Measurements from ENCODE around the gene ELK4. TPM values are rescaled to one million over a fixed set of nuclear protein-coding genes. Genes with fewer than 3 reads are reported as not detected.
"Not testable (repeated sequence)": the region's sequence is repeated elsewhere in the genome, so short reads cannot be mapped to it uniquely, and the experiment has no call there.

ELK4 gene
- total and polyA plus RNA-seq, 10 donors = 8.5 to 109 (median 53.5) TPM

DNA sequence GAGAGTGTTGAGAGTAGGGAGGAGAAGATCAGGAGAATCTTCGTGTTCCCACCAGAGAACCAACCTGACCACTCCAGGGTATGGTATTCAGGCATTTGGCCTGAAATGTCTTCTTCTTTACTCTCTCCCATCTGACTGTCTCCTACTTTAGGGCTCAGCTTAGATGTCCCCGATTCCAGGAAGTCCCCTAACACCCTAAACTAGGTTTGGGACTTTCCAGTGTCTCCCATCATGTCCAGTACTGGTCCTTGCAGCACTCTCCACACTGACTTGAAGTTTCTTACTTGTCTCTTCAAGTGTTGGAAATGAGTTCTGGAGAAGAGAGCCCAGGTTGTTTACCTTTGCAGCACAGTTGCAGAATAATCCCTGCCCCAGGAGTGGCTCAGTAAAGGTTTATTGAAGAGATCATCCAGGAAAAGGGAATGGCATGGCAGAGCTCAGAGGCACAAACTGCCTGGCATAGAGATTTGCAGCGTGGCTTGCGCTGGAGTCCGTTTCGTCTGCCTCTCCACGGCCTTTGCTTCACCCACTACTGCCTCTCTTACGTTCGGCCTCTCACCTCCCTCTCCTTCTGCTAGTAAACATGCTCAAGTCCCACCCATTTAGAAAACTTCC is 6.2 kb upstream of the ELK4 start:
- no peak overlapping the region for H3K27ac ChIP-seq
- H3K4me3 ChIP-seq = no peak overlapping the region
- intact Hi-C loops (cut with DNase I; ENCODE audit: low total_unique reads) = no loop called here
- DNase-seq = no peak
- TF ChIP-seq POLR2A (IDR thresholded peaks at IDR 0.05) (no peak), POLR2AphosphoS5 (IDR thresholded peaks at IDR 0.05) (no peak)
- TF ChIP-seq, protein P1, sequence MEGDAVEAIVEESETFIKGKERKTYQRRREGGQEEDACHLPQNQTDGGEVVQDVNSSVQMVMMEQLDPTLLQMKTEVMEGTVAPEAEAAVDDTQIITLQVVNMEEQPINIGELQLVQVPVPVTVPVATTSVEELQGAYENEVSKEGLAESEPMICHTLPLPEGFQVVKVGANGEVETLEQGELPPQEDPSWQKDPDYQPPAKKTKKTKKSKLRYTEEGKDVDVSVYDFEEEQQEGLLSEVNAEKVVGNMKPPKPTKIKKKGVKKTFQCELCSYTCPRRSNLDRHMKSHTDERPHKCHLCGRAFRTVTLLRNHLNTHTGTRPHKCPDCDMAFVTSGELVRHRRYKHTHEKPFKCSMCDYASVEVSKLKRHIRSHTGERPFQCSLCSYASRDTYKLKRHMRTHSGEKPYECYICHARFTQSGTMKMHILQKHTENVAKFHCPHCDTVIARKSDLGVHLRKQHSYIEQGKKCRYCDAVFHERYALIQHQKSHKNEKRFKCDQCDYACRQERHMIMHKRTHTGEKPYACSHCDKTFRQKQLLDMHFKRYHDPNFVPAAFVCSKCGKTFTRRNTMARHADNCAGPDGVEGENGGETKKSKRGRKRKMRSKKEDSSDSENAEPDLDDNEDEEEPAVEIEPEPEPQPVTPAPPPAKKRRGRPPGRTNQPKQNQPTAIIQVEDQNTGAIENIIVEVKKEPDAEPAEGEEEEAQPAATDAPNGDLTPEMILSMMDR (IDR thresholded peaks at IDR 0.05 in 8 of 11, conservative IDR thresholded peaks at IDR 0.05 in 3 of 11) = no peak
- 86 to 90% (median 89%) methylated on average over 9 of the region's 9 CpGs for WGBS, 5 donors
- H3K36me3 ChIP-seq = no peaks in the 10 kb centered on the region
- peaks cover 0 to 4% (median 0%) of the 10 kb centered on the region in 6 donors for H3K4me1 ChIP-seq
- H3K9me3 ChIP-seq = no peaks in the 10 kb centered on the region
- H3K27me3 ChIP-seq (replicated peaks in 1 of 7) = no peaks in the 10 kb centered on the region

DNA sequence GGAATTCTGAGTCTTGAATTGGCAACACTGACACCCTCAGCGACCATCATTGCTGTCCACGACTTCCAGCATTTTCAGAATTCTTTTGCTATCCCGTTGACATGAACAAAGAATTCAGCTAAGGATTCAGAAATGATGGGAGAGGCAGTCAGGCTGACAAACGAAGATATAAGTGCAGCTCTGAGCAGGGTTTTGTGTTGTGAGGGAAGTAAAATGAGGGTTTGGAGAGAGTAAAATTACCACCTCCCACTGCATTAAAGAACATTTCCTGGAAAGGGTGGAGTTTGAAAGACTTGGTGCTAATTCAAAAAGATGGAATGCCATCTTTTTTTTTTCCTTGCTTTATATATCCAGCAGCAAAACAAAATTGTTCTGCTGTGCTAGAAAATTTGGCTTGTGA is 4.9 kb upstream of the ELK4 start:
- H3K27me3 ChIP-seq (replicated peaks in 1 of 7) = no peaks in the 10 kb centered on the region
- intact Hi-C loops (cut with DNase I; ENCODE audit: low total_unique reads) = no loop called here
- no peak overlapping the region for H3K4me3 ChIP-seq
- H3K27ac ChIP-seq = peak overlapping the region in 1 of 8 donors; percentile 6
- H3K9me3 ChIP-seq = no peaks in the 10 kb centered on the region
- no peak for DNase-seq
- 46 to 58% (median 57%) methylated on average over 4 of the region's 4 CpGs for WGBS, 5 donors
- H3K4me1 ChIP-seq = peaks cover 0 to 13% (median 7%) of the 10 kb centered on the region in 6 donors
- TF ChIP-seq, protein P1 (IDR thresholded peaks at IDR 0.05 in 8 of 11, conservative IDR thresholded peaks at IDR 0.05 in 3 of 11) = no peak
- TF ChIP-seq POLR2AphosphoS5 (IDR thresholded peaks at IDR 0.05) = no peak
- no peaks in the 10 kb centered on the region for H3K36me3 ChIP-seq

DNA sequence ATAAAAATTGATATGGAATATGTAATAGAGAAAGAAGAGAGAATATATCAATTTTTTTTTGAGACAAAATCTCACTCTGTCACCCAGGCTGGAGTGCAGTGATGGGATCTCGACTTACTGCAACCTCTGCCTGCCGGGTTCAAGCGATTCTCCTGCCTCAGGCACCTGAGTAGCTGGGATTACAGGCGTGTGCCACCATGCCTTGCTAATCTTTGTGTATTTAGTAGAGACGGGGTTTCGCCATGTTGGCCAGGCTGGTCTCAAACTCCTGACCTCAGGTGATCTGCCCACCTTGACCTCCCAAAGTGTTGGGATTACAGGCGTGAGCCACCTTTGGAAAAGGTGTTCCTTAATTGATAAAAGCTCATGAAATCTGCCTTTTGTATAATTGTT is 4.3 kb upstream of the ELK4 start:
- intact Hi-C loops (cut with DNase I; ENCODE audit: low total_unique reads) = not testable (repeated sequence)

DNA sequence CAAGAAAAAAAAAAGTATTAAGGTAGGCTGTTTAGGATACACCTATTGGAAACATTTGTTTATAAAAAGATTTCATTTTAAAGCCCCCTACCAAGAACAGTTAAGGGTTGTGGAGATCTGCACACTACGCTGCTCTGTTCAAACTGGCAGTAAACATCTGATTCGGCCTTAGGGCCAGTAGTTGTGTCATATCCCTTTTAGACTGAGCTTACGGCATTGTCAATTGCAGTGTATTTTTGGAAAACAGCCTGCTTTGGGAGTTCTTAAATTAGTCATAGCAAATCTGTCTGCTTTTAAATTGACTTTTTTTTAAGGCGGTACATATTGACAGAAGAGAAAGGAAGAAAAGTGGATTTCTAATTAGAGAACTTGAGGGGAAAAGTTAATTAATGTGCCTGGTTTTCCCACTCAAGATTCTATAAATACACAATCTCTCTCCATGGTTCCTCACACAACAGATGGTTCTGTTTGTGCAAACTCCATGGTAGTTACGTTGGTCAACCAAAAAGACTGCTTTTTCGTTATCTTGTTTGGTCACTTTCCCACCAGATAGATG is 1.7 kb upstream of the ELK4 start:
- peaks cover 0 to 8% (median 0%) of the 10 kb centered on the region in 6 donors for H3K36me3 ChIP-seq
- no peaks in the 10 kb centered on the region for H3K9me3 ChIP-seq
- intact Hi-C loops (cut with DNase I; ENCODE audit: low total_unique reads) = loop anchor here (5.0 kb wide), 2 partner anchors 41 to 106 kb away; no protein-coding TSS in a partner anchor
- TF ChIP-seq POLR2AphosphoS5 (IDR thresholded peaks at IDR 0.05) (no peak), POLR2A (IDR thresholded peaks at IDR 0.05) (no peak)
- TF ChIP-seq, protein P1 (IDR thresholded peaks at IDR 0.05 in 8 of 11, conservative IDR thresholded peaks at IDR 0.05 in 3 of 11) = no peak
- no peak overlapping the region for H3K4me3 ChIP-seq
- H3K27ac ChIP-seq = no peak overlapping the region
- H3K4me1 ChIP-seq = peaks cover 16 to 38% (median 30%) of the 10 kb centered on the region in 6 donors
- DNase-seq = no peak
- H3K27me3 ChIP-seq (replicated peaks in 1 of 7) = no peaks in the 10 kb centered on the region
- 69 to 91% (median 83%) methylated on average over 6 of the region's 6 CpGs for WGBS, 5 donors

More for the DNA sequence above, 4.3 kb upstream of the ELK4 start:
- peaks cover 0 to 13% (median 7%) of the 10 kb centered on the region in 6 donors for H3K4me1 ChIP-seq
- H3K9me3 ChIP-seq; H3K4me3 ChIP-seq; H3K36me3 ChIP-seq; H3K27me3 ChIP-seq (replicated peaks in 1 of 7); H3K27ac ChIP-seq; DNase-seq: not testable (repeated sequence)
- WGBS, 5 donors = 83 to 95% (median 93%) methylated on average over 7 of the region's 7 CpGs
